Liver (tissue), 9 donors: ENCODE measurements around the gene TMEM117. TPM values are rescaled to one million over a fixed set of nuclear protein-coding genes. Genes with fewer than 3 reads are reported as not detected.

Experiments used
- DNase-seq: peaks from one replicate; pipeline ENCODE4 v3.0.0-alpha.2; 2017; ENCODE audit warnings: low spot score
- H3K27ac ChIP-seq, 2 donors: one replicate each; pipeline ENCODE4 v1.7.0; 2013; ENCODE audit warnings: inconsistent platforms in 2 of 2, low read length in 2 of 2, control low read depth in 1 of 2, low read depth in 1 of 2, mild to moderate bottlenecking in 1 of 2
- H3K27me3 ChIP-seq, 4 donors: one replicate each; pipeline versions ENCODE4 v1.6.1 to v1.7.0; 2013; ENCODE audit warnings: low read length in 3 of 4, inconsistent platforms in 1 of 4, mild to moderate bottlenecking in 1 of 4, moderate library complexity in 1 of 4; ENCODE audit not compliant: control insufficient read depth in 4 of 4, insufficient read depth in 4 of 4
- H3K36me3 ChIP-seq, 4 donors: one replicate each; pipeline versions ENCODE4 v1.6.1 to v1.7.0; 2013; ENCODE audit warnings: low read length in 3 of 4, mild to moderate bottlenecking in 3 of 4, low read depth in 1 of 4, moderate library complexity in 1 of 4; ENCODE audit not compliant: control insufficient read depth in 4 of 4, insufficient read depth in 3 of 4
- H3K4me1 ChIP-seq, 4 donors: one replicate each; pipeline versions ENCODE4 v1.6.1 to v1.7.0; 2013; ENCODE audit warnings: low read length in 3 of 4, mild to moderate bottlenecking in 3 of 4, moderate library complexity in 1 of 4; ENCODE audit not compliant: control insufficient read depth in 4 of 4, insufficient read depth in 4 of 4
- H3K4me3 ChIP-seq, 3 donors: one replicate each; pipeline versions ENCODE4 v1.6.1 to v1.7.0; 2013; ENCODE audit warnings: low read length in 3 of 3, control low read depth in 1 of 3, low read depth in 1 of 3, mild to moderate bottlenecking in 1 of 3
- H3K9ac ChIP-seq, 2 donors: one replicate each; pipeline ENCODE4 v1.7.0; 2013; ENCODE audit warnings: low read length in 2 of 2, mild to moderate bottlenecking in 2 of 2, moderate library complexity in 2 of 2, control low read depth in 1 of 2, low read depth in 1 of 2
- H3K9me3 ChIP-seq, 4 donors: one replicate each; pipeline versions ENCODE4 v1.6.1 to v1.7.0; 2013; ENCODE audit warnings: low read length in 3 of 4; ENCODE audit not compliant: control insufficient read depth in 4 of 4
- EGR1 ChIP-seq, 2 donors: IDR thresholded peaks; 2 replicates each; pipeline ENCODE4 v1.6.1; 2016 to 2018; ENCODE audit warnings: antibody characterized with exemption in 2 of 2, low read depth in 2 of 2
- GABPA ChIP-seq, 2 donors: IDR thresholded peaks in 1 of 2; conservative IDR thresholded peaks in 1 of 2; 2 replicates each; pipeline ENCODE4 v1.6.1; 2016; ENCODE audit warnings: antibody characterized with exemption in 2 of 2, mild to moderate bottlenecking in 1 of 2, moderate library complexity in 1 of 2
- HNF4A ChIP-seq, 2 donors: conservative IDR thresholded peaks; 2 replicates each; pipeline ENCODE4 v1.6.1; 2016; ENCODE audit warnings: antibody characterized with exemption in 2 of 2, mild to moderate bottlenecking in 2 of 2
- HNF4G ChIP-seq: IDR thresholded peaks from 2 replicates; pipeline ENCODE4 v1.6.1; 2016; ENCODE audit warnings: antibody characterized with exemption
- RXRA ChIP-seq, 2 donors: IDR thresholded peaks; 2 replicates each; pipeline ENCODE4 v1.6.1; 2017 to 2018; ENCODE audit warnings: antibody characterized with exemption in 2 of 2, mild to moderate bottlenecking in 1 of 2
- SP1 ChIP-seq: IDR thresholded peaks from 2 replicates; pipeline ENCODE4 v1.6.1; 2018; ENCODE audit warnings: antibody characterized with exemption, mild to moderate bottlenecking
- TAF1 ChIP-seq: conservative IDR thresholded peaks from 2 replicates; pipeline ENCODE4 v1.6.1; 2016; ENCODE audit warnings: antibody characterized with exemption, mild to moderate bottlenecking
- WGBS: extraction: QIAGEN DNeasy Blood & Tissue Kit; methylation state at CpG from one replicate; pipeline ENCODE4 v1.1.7; 2013; 5-methylcytosine and 5-hydroxymethylcytosine counted together
- polyA plus RNA-seq, 2 donors: library from polyadenylated mRNA; stranded (reverse) in 1 of 2; unstranded in 1 of 2; fragments of 200-250 nt in 1 of 2; fragments of >200 nt in 1 of 2; fragmentation: Nextera tagmentation in 1 of 2; extraction: Ambion mirVana in 1 of 2; gene quantifications; one replicate each; pipeline versions ENCODE4 v1.2.1 to v1.2.3, GENCODE V29; 2013 to 2015
- total RNA-seq, 2 donors: library from RNA; depleted of rRNA; stranded (reverse); fragments of >200 nt; gene quantifications; one replicate each; pipeline ENCODE4 v1.2.3, GENCODE V29; 2014
- TF ChIP-seq, protein P1 (sequence below): fragments of 150-350 bp; IDR thresholded peaks from 2 replicates; pipeline ENCODE4 v1.5.1; 2017; ENCODE audit warnings: improper control_type of control experiment, low read depth, low read length; ENCODE audit not compliant: missing input control
- TF ChIP-seq, protein P2 (sequence below): IDR thresholded peaks from 2 replicates; pipeline ENCODE4 v1.6.1; 2016; ENCODE audit warnings: antibody characterized with exemption
- TF ChIP-seq, protein P3 (sequence below): IDR thresholded peaks from 2 replicates; pipeline ENCODE4 v1.6.1; 2016; ENCODE audit warnings: antibody characterized with exemption
- donor health status: healthy.
- donor health status: healthy.
- donor health status: healthy.
- donor health status: healthy.
- donor health status: healthy.

Gene TMEM117
- total and polyA plus RNA-seq, 4 donors = 2.0 to 5.9 (median 3.9) TPM

DNA sequence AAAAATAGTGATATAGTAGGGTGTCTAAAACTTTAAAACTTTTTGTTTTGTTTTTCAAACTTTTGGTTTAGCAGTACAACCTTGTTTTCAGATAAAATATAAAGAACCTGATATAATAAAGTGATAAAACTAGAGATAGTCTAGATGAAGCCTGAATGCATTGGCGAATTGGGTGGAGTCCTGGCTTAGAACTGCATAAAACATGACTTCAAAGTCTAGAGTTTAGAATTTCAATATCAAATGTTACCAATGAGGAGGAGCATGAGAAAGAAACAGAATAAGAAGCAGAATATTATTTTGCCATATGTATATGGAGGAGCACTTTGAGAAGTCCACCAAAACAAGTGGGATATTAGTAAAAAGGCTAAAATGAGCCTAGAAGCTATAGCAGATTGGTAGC, 263.6 kb downstream of the TMEM117 start:
- Histone ChIP-seq H3K27ac (no peak overlapping the region), H3K9ac (no peak overlapping the region), H3K4me1 (no peaks in the 10 kb centered on the region), H3K27me3 (no peaks in the 10 kb centered on the region), H3K9me3 (no peaks in the 10 kb centered on the region), H3K36me3 (no peaks in the 10 kb centered on the region), H3K4me3 (no peak overlapping the region)
- DNase-seq = no peak
- WGBS = 97% methylated on average over 1 of the region's 1 CpG
- TF ChIP-seq SP1 (no peak), TAF1 (no peak), HNF4A (conservative IDR thresholded peaks at IDR 0.05) (no peak)
- TF ChIP-seq, protein P1, sequence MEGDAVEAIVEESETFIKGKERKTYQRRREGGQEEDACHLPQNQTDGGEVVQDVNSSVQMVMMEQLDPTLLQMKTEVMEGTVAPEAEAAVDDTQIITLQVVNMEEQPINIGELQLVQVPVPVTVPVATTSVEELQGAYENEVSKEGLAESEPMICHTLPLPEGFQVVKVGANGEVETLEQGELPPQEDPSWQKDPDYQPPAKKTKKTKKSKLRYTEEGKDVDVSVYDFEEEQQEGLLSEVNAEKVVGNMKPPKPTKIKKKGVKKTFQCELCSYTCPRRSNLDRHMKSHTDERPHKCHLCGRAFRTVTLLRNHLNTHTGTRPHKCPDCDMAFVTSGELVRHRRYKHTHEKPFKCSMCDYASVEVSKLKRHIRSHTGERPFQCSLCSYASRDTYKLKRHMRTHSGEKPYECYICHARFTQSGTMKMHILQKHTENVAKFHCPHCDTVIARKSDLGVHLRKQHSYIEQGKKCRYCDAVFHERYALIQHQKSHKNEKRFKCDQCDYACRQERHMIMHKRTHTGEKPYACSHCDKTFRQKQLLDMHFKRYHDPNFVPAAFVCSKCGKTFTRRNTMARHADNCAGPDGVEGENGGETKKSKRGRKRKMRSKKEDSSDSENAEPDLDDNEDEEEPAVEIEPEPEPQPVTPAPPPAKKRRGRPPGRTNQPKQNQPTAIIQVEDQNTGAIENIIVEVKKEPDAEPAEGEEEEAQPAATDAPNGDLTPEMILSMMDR = no peak
- TF ChIP-seq, protein P2, sequence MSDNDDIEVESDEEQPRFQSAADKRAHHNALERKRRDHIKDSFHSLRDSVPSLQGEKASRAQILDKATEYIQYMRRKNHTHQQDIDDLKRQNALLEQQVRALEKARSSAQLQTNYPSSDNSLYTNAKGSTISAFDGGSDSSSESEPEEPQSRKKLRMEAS = no peak

DNA sequence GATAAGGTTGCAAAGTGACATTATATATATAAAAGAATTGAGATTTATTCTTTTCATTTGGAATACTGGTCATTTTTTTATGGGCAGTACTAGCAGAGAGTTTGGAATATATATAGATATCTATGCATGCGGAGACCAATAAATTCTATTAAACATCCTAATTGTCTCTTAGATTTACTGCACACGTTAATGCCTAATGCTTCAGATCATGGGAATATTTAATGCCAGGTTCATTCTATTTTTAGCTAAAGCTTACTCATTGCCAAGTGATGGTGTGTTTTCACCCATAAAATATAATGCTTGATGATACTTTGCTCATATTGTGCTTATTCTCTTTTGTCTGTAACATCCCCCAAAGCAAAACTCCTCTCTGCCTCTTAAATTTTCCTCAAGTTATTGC, 264.4 kb downstream of the TMEM117 start:
- no peak overlapping the region for H3K9ac ChIP-seq
- no peaks in the 10 kb centered on the region for H3K9me3 ChIP-seq
- no peaks in the 10 kb centered on the region for H3K27me3 ChIP-seq
- DNase-seq = no peak
- TF ChIP-seq GABPA (IDR thresholded peaks at IDR 0.05 in 1 of 2, conservative IDR thresholded peaks at IDR 0.05 in 1 of 2) (no peak), HNF4G (no peak), TAF1 (no peak), RXRA (IDR thresholded peaks at IDR 0.05) (no peak), EGR1 (IDR thresholded peaks at IDR 0.05; ENCODE audit: low read depth in 2 of 2) (no peak), HNF4A (conservative IDR thresholded peaks at IDR 0.05) (no peak)
- TF ChIP-seq, protein P3, sequence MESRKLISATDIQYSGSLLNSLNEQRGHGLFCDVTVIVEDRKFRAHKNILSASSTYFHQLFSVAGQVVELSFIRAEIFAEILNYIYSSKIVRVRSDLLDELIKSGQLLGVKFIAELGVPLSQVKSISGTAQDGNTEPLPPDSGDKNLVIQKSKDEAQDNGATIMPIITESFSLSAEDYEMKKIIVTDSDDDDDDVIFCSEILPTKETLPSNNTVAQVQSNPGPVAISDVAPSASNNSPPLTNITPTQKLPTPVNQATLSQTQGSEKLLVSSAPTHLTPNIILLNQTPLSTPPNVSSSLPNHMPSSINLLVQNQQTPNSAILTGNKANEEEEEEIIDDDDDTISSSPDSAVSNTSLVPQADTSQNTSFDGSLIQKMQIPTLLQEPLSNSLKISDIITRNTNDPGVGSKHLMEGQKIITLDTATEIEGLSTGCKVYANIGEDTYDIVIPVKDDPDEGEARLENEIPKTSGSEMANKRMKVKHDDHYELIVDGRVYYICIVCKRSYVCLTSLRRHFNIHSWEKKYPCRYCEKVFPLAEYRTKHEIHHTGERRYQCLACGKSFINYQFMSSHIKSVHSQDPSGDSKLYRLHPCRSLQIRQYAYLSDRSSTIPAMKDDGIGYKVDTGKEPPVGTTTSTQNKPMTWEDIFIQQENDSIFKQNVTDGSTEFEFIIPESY = no peak
- no peak overlapping the region for H3K27ac ChIP-seq
- H3K4me1 ChIP-seq = no peaks in the 10 kb centered on the region
- no peak overlapping the region for H3K4me3 ChIP-seq
- WGBS = 96% methylated on average over 2 of the region's 2 CpGs
- H3K36me3 ChIP-seq = no peaks in the 10 kb centered on the region

DNA sequence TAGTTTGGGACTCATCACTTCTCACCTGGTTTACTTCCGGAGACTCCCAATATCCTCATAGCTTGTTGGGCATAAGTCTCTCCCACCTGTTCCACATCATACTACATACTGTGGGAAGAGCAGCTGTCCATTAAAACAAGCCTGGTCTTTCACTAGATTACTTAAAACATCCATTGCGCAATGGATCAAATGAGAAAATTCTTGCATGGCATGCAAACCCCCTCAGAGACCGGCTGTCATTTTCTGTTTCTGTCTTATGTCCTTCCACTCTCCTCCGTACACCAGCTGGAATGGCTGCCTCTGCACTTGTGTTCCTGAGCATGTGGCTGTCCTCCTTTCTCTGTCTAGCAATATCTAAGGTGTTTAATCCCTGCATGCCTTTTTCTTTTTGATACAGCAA, 265.6 kb downstream of the TMEM117 start:
- H3K9me3 ChIP-seq = no peaks in the 10 kb centered on the region
- no peak overlapping the region for H3K4me3 ChIP-seq
- no peak overlapping the region for H3K9ac ChIP-seq
- no peaks in the 10 kb centered on the region for H3K36me3 ChIP-seq
- WGBS = 96% methylated on average over 4 of the region's 4 CpGs
- no peak for DNase-seq
- no peak for TF ChIP-seq GABPA (IDR thresholded peaks at IDR 0.05 in 1 of 2, conservative IDR thresholded peaks at IDR 0.05 in 1 of 2)
- no peak overlapping the region for H3K27ac ChIP-seq
- H3K27me3 ChIP-seq = no peaks in the 10 kb centered on the region
- no peaks in the 10 kb centered on the region for H3K4me1 ChIP-seq
